ENCODE data around the gene TFAP2C.
"Not testable (repeated sequence)": the region's sequence is repeated elsewhere in the genome, so short reads cannot be mapped to it uniquely, and the experiment has no call there.

Gene TFAP2C

GRCh38 chr20:56605261-56605996 is 23.7 kb upstream of the TFAP2C start:
- no peaks in the 10 kb centered on the region for H3K36me3 Mint-ChIP-seq
- H3K27ac Mint-ChIP-seq = no peak overlapping the region
- H3K4me1 Mint-ChIP-seq = no peaks in the 10 kb centered on the region
- DNase-seq (ENCODE audit: low spot score in 2 of 2) (no peak), ATAC-seq (ENCODE audit: low read depth) (no peak)
- H3K27me3 Mint-ChIP-seq = no peaks in the 10 kb centered on the region
- H3K4me3 Mint-ChIP-seq = no peak overlapping the region
- no peaks in the 10 kb centered on the region for H3K9me3 Mint-ChIP-seq

GRCh38 chr20:56606174-56606945 is 22.7 kb upstream of the TFAP2C start:
- ATAC-seq (ENCODE audit: low read depth) (no peak), DNase-seq (ENCODE audit: low spot score in 2 of 2) (no peak)
- no peaks in the 10 kb centered on the region for H3K4me1 Mint-ChIP-seq
- no peaks in the 10 kb centered on the region for H3K36me3 Mint-ChIP-seq
- no peak overlapping the region for H3K4me3 Mint-ChIP-seq
- H3K27me3 Mint-ChIP-seq = no peaks in the 10 kb centered on the region
- no peak overlapping the region for H3K27ac Mint-ChIP-seq
- H3K9me3 Mint-ChIP-seq = no peaks in the 10 kb centered on the region

DNA sequence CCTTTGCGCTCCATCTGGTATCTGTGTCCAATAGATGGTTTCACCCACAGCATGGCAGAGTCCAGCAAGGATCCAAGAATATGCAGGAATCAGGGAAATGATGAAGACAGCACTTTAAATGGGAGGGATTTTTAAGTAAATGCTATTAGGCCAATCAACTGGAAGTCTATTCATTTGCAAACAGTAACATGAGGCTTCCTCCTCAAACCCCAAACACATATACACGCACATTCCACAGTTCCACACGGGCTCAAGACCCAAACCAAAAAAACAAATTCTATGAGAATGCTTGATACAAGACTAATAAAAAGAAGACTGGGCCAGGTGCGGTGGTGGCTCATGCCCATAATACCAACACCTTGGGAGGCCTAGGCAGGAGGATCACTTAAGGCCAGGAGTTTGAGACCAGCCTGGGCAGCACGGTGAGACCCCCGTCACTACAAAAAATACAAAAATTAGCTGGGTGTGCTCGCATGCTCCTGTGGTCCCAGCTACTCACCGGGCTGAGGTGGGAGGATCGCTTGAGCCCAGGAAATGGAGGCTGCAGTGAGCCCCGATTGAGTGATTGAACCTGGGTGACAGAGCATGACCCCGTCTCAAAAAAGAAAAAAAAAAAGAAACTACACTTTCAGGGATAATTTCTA is 21.9 kb upstream of the TFAP2C start:
- no peaks in the 10 kb centered on the region for H3K4me1 Mint-ChIP-seq
- H3K36me3 Mint-ChIP-seq = no peaks in the 10 kb centered on the region
- no peak overlapping the region for H3K27ac Mint-ChIP-seq
- ATAC-seq (ENCODE audit: low read depth) (no peak), DNase-seq (ENCODE audit: low spot score in 2 of 2) (no peak)
- H3K27me3 Mint-ChIP-seq = no peaks in the 10 kb centered on the region
- no peaks in the 10 kb centered on the region for H3K9me3 Mint-ChIP-seq
- no peak overlapping the region for H3K4me3 Mint-ChIP-seq

GRCh38 chr20:56608376-56608775 is 20.7 kb upstream of the TFAP2C start:
- no peak for ATAC-seq (ENCODE audit: low read depth)
- no peak overlapping the region for H3K27ac Mint-ChIP-seq

GRCh38 chr20:56609321-56609720 is 19.8 kb upstream of the TFAP2C start:
- no peaks in the 10 kb centered on the region for H3K4me1 Mint-ChIP-seq

More at GRCh38 chr20:56608376-56608775, 20.7 kb upstream of the TFAP2C start:
- no peaks in the 10 kb centered on the region for H3K36me3 Mint-ChIP-seq
- DNase-seq (ENCODE audit: low spot score in 2 of 2) = no peak
- H3K4me1 Mint-ChIP-seq = no peaks in the 10 kb centered on the region
- peaks cover 2% of the 10 kb centered on the region for H3K9me3 Mint-ChIP-seq
- no peak overlapping the region for H3K4me3 Mint-ChIP-seq
- no peaks in the 10 kb centered on the region for H3K27me3 Mint-ChIP-seq

GRCh38 chr20:56610098-56610497 is 19.0 kb upstream of the TFAP2C start:
- no peaks in the 10 kb centered on the region for H3K27me3 Mint-ChIP-seq
- no peaks in the 10 kb centered on the region for H3K4me1 Mint-ChIP-seq
- peaks cover 3% of the 10 kb centered on the region for H3K9me3 Mint-ChIP-seq
- no peak overlapping the region for H3K4me3 Mint-ChIP-seq
- no peak overlapping the region for H3K27ac Mint-ChIP-seq
- no peaks in the 10 kb centered on the region for H3K36me3 Mint-ChIP-seq
- ATAC-seq (ENCODE audit: low read depth) (no peak), DNase-seq (ENCODE audit: low spot score in 2 of 2) (no peak)

More at GRCh38 chr20:56609321-56609720, 19.8 kb upstream of the TFAP2C start:
- Mint-ChIP-seq H3K4me3 (no peak overlapping the region), H3K27me3 (no peaks in the 10 kb centered on the region), H3K9me3 (peaks cover 3% of the 10 kb centered on the region), H3K27ac (no peak overlapping the region), H3K36me3 (no peaks in the 10 kb centered on the region)
- ATAC-seq (ENCODE audit: low read depth) (no peak), DNase-seq (ENCODE audit: low spot score in 2 of 2) (no peak)

- Mint-ChIP-seq H3K4me3 (no peak overlapping the region), H3K4me1 (no peaks in the 10 kb centered on the region), H3K9me3 (peaks cover 5% of the 10 kb centered on the region), H3K36me3 (no peaks in the 10 kb centered on the region), H3K27ac (no peak overlapping the region), H3K27me3 (no peaks in the 10 kb centered on the region)
- DNase-seq (ENCODE audit: low spot score in 2 of 2) (no peak), ATAC-seq (ENCODE audit: low read depth) (no peak)
These were observed 14.9 kb upstream of the TFAP2C start for GRCh38 chr20:56614196-56614595.

DNA sequence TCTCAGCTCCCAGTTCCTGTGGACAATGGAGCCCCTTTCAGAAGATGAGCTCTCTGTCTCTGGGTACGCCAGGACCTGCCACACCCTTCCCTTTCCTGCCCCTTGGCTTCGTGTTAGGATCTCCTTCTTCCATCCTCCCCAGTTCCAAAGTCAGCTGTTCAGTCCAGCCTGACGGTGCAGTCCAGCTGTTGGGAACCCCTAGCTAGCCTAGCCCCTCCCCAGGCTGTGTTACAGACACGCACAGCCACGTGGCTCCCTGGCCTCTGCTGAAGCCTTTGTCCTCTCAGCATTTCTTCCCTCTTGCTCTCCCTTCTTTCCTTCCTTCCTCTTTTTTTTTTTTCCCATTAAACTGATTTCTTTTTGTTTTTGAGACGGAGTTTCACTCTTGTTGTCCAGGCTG is 12.4 kb upstream of the TFAP2C start:
- Mint-ChIP-seq H3K27ac (no peak overlapping the region), H3K36me3 (no peaks in the 10 kb centered on the region), H3K4me3 (no peak overlapping the region), H3K4me1 (no peaks in the 10 kb centered on the region), H3K27me3 (no peaks in the 10 kb centered on the region), H3K9me3 (peaks cover 5% of the 10 kb centered on the region)
- no peak for ATAC-seq (ENCODE audit: low read depth)
- DNase-seq (ENCODE audit: low spot score in 2 of 2) = no peak

- H3K4me1 Mint-ChIP-seq = no peaks in the 10 kb centered on the region
- H3K4me3 Mint-ChIP-seq = no peak overlapping the region
- no peak for DNase-seq (ENCODE audit: low spot score in 2 of 2)
- no peak for ATAC-seq (ENCODE audit: low read depth)
- no peak overlapping the region for H3K27ac Mint-ChIP-seq
- H3K36me3 Mint-ChIP-seq = no peaks in the 10 kb centered on the region
- H3K9me3 Mint-ChIP-seq = peaks cover 5% of the 10 kb centered on the region
- H3K27me3 Mint-ChIP-seq = no peaks in the 10 kb centered on the region
These were observed 11.6 kb upstream of the TFAP2C start for GRCh38 chr20:56617489-56617888.

DNA sequence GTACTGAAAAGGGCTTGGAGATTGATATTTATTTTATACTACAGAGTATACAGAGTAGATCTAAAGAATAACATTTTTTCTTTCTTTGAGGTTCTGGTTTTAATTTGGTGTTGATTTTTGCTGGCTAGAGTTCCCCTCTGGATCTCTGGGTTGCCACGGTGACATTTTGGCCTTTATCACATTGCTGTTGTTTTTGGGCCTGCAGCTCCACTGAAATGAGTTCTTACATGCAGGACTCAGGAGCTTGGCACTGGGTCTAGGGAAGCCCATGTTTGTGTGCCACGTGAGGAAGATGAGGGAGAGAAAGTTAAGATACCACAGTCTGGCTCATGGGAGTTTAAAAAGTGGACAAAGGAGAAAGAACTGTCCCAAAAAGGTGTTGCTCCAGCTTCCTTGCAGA is 7.4 kb upstream of the TFAP2C start:
- no peaks in the 10 kb centered on the region for H3K36me3 Mint-ChIP-seq
- no peak for DNase-seq (ENCODE audit: low spot score in 2 of 2)

GRCh38 chr20:56623930-56624329 is 5.2 kb upstream of the TFAP2C start:
- not testable (repeated sequence) for H3K27ac Mint-ChIP-seq; H3K4me1 Mint-ChIP-seq; H3K27me3 Mint-ChIP-seq; H3K36me3 Mint-ChIP-seq; ATAC-seq (ENCODE audit: low read depth); H3K9me3 Mint-ChIP-seq; H3K4me3 Mint-ChIP-seq; DNase-seq (ENCODE audit: low spot score in 2 of 2)

More for the DNA sequence above, 7.4 kb upstream of the TFAP2C start:
- Mint-ChIP-seq H3K4me1 (no peaks in the 10 kb centered on the region), H3K27me3 (peaks cover 3% of the 10 kb centered on the region), H3K27ac (no peak overlapping the region), H3K9me3 (no peaks in the 10 kb centered on the region), H3K4me3 (no peak overlapping the region)
- ATAC-seq (ENCODE audit: low read depth) = no peak

DNA sequence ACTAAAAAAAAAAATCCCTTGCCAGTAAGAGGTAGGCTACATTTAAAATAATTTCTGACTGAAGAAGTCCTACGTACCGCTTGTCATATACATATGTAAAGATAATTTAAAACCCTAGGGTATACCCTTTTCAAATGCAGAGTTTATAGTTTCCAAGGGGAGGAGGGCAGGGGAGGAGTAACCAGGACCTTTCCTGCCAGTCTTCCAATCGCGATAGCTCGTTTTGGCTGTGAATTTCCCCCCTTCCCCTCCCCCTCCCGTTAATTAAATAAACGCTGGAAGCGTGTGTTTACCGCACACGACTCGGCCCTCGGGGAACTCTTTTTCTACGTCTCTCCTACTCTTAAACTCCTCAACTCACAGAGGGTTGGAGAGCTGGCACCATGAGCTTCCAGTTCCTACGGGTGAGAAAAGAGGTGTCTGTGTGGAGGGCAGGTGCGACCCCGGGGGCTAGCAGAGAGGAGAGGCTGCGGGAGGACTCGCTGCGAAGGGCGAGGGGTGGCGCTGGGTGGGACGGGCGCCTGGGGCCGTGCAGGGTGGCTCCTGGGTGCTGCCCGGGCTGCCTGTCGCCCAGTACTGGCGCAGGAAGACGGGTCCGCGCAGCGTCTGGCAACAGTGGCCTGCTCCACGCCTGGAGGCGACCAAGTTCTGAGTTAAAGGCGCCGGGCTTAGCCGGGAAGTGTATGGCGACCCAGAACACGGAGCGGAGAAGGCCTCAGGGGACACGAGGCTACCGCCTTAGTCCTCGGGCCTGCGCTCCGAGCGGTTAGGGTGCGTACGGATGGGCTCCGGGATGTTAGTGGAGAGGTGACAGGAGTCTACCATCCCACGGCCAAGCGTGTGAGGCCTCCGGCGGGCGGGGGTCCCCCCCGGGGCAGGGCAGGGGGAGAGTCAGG is 4.1 kb upstream of the TFAP2C start:
- Mint-ChIP-seq H3K4me1 (no peaks in the 10 kb centered on the region), H3K27me3 (peaks cover 4% of the 10 kb centered on the region), H3K4me3 (no peak overlapping the region), H3K27ac (no peak overlapping the region), H3K9me3 (no peaks in the 10 kb centered on the region), H3K36me3 (no peaks in the 10 kb centered on the region)
- DNase-seq (ENCODE audit: low spot score in 2 of 2) = no peak
- no peak for ATAC-seq (ENCODE audit: low read depth)

DNA sequence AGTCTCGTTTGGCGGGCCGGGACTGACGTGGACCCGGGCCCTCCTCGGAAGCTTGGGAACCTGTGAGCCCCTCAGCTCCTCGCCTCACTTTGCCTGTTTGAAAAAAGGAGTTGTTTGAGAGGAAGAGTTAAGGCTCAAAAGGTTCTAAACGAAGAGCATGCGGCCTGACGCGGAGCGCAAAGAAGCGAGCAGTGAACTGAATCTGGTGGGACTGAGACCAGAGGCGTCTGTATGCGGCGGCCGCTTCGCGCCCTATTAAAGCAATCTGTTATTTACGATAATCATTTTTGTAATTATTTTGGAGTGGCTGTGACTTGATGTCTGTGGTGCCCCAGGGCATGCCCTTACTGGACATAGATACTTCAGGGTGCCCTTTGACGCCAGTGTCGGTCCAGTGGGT is 3.3 kb upstream of the TFAP2C start:
- DNase-seq (ENCODE audit: low spot score in 2 of 2) (no peak), ATAC-seq (ENCODE audit: low read depth) (no peak)
- H3K27me3 Mint-ChIP-seq = peaks cover 4% of the 10 kb centered on the region
- no peak overlapping the region for H3K4me3 Mint-ChIP-seq
- no peaks in the 10 kb centered on the region for H3K9me3 Mint-ChIP-seq
- no peak overlapping the region for H3K27ac Mint-ChIP-seq
- no peaks in the 10 kb centered on the region for H3K36me3 Mint-ChIP-seq
- H3K4me1 Mint-ChIP-seq = no peaks in the 10 kb centered on the region
